SK-N-SH (cell line): ENCODE measurements around the gene BOD1. TPM values are rescaled to one million over a fixed set of nuclear protein-coding genes. Genes with fewer than 3 reads are reported as not detected.
A peak's percentile ranks its signal among the peaks of the same experiment; 100 is the strongest.

Experiments used
- CTCF ChIA-PET: fragments of 300-600, 350-600 bp; formaldehyde crosslinking; extraction: SDS; loops from one replicate; lab custom pipeline; 2021; lab: Yijun Ruan, JAX
- POLR2A ChIA-PET: fragments of 350-600 bp; sonication (Branson Sonifier 250); formaldehyde crosslinking; extraction: SDS; loops from one replicate; lab custom pipeline; 2020; ENCODE audit warnings: antibody characterized with exemption, inconsistent platforms; lab: Yijun Ruan, JAX
- DNase-seq: peaks from one replicate; pipeline ENCODE4 v3.0.0; 2012
- H2AFZ ChIP-seq: fragments of 200-600 bp; sonication (generic); 2 replicates; pipeline ENCODE4 v1.8.1; 2016; ENCODE audit warnings: antibody characterized with exemption, mild to moderate bottlenecking, low read depth
- H3F3A ChIP-seq: fragments of 200-600 bp; sonication (generic); replicated peaks from 2 replicates; pipeline ENCODE3; 2016; ENCODE audit warnings: antibody characterized with exemption, mild to moderate bottlenecking; ENCODE audit not compliant: insufficient read depth
- H3K27ac ChIP-seq, 2 experiments: fragments of 200-500 bp in 1 of 2; fragments of 200-600 bp in 1 of 2; sonication (Bioruptor generic) in 1 of 2; sonication (generic), shearing (Covaris generic) in 1 of 2; 2 replicates each; pipeline versions ENCODE4 v1.5.1 to v1.6.1; 2014 to 2016; ENCODE audit warnings: low read depth in 2 of 2, inconsistent platforms in 1 of 2, low read length in 1 of 2, mild to moderate bottlenecking in 1 of 2, mixed read lengths in 1 of 2
- H3K27me3 ChIP-seq: fragments of 200-600 bp; sonication (generic), shearing (Covaris generic); 2 replicates; pipeline ENCODE4 v1.6.1; 2016; ENCODE audit warnings: mixed run types; ENCODE audit not compliant: insufficient read depth
- H3K36me3 ChIP-seq, 2 experiments: fragments of 200-500 bp in 1 of 2; fragments of 200-600 bp in 1 of 2; sonication (Bioruptor generic) in 1 of 2; sonication (generic) in 1 of 2; replicated peaks in 1 of 2; 2 replicates each; pipeline versions ENCODE3 to v1.5.1; 2014 to 2016; ENCODE audit warnings: low read length in 1 of 2, mild to moderate bottlenecking in 1 of 2; ENCODE audit not compliant: insufficient read depth in 2 of 2, control insufficient read depth in 1 of 2
- H3K4me1 ChIP-seq, 2 experiments: fragments of 200-500 bp in 1 of 2; fragments of 200-600 bp in 1 of 2; sonication (Bioruptor generic) in 1 of 2; sonication (generic), shearing (Covaris generic) in 1 of 2; 2 replicates each; pipeline versions ENCODE4 v1.5.1 to v1.6.1; 2014 to 2016; ENCODE audit warnings: low read depth in 1 of 2, low read length in 1 of 2, mixed run types in 1 of 2; ENCODE audit not compliant: insufficient read depth in 2 of 2, control insufficient read depth in 1 of 2
- H3K4me2 ChIP-seq: fragments of 200-600 bp; sonication (generic), shearing (Covaris generic); 2 replicates; pipeline ENCODE4 v1.6.1; 2017; ENCODE audit warnings: mixed run types
- H3K4me3 ChIP-seq, 2 experiments: fragments of 200-500 bp in 1 of 2; fragments of 200-600 bp in 1 of 2; sonication (Bioruptor generic) in 1 of 2; sonication (generic), shearing (Covaris generic) in 1 of 2; 2 replicates each; pipeline versions ENCODE4 v1.5.1 to v1.8.1; 2014 to 2016; ENCODE audit warnings: low read depth in 2 of 2, inconsistent platforms in 1 of 2, low read length in 1 of 2, mild to moderate bottlenecking in 1 of 2, mixed read lengths in 1 of 2, moderate library complexity in 1 of 2
- H3K79me2 ChIP-seq: fragments of 200-600 bp; sonication (generic); 2 replicates; pipeline ENCODE4 v1.8.1; 2017; ENCODE audit warnings: mild to moderate bottlenecking; ENCODE audit not compliant: insufficient read depth
- H3K9ac ChIP-seq: fragments of 200-600 bp; sonication (generic); 2 replicates; pipeline ENCODE4 v1.6.1; 2017; ENCODE audit warnings: mixed run types
- H3K9me2 ChIP-seq: fragments of 200-600 bp; sonication (generic); 2 replicates; pipeline ENCODE4 v1.6.1; 2017; ENCODE audit warnings: mixed run types
- H3K9me3 ChIP-seq: fragments of 200-600 bp; sonication (generic); 2 replicates; pipeline ENCODE4 v1.6.1; 2017; ENCODE audit warnings: mixed run types, mild to moderate bottlenecking, moderate library complexity
- H4K20me1 ChIP-seq: fragments of 200-600 bp; sonication (generic); 2 replicates; pipeline ENCODE4 v1.6.1; 2017; ENCODE audit warnings: mild to moderate bottlenecking, mixed run types; ENCODE audit not compliant: insufficient read depth
- CTCF ChIP-seq: fragments of 200-600 bp; sonication (generic); IDR thresholded peaks from 2 replicates; pipeline ENCODE4 v1.6.1; 2017; ENCODE audit warnings: antibody characterized with exemption, mild to moderate bottlenecking, moderate library complexity
- ELF1 ChIP-seq: IDR thresholded peaks from 2 replicates; pipeline ENCODE4 v1.4.0; 2012
- EZH2phosphoT487 ChIP-seq: fragments of 200-600 bp; sonication (generic); IDR thresholded peaks from 2 replicates; pipeline ENCODE4 v1.6.1; 2017; ENCODE audit warnings: low read depth, mixed run types, mild to moderate bottlenecking, antibody characterized with exemption, moderate library complexity, borderline replicate concordance
- FOSL2 ChIP-seq: IDR thresholded peaks from 2 replicates; pipeline ENCODE4 v1.4.0; 2012; ENCODE audit warnings: low read depth, mild to moderate bottlenecking, moderate library complexity, borderline replicate concordance
- FOXJ3 ChIP-seq: sonication (generic); formaldehyde crosslinking; IDR thresholded peaks from 2 replicates; pipeline ENCODE4 v1.5.1; 2020; ENCODE audit warnings: mild to moderate bottlenecking, missing genetic modification reagents
- FOXM1 ChIP-seq: IDR thresholded peaks from 2 replicates; pipeline ENCODE4 v1.4.0; 2012; ENCODE audit warnings: low read depth, mild to moderate bottlenecking
- GABPA ChIP-seq: IDR thresholded peaks from 2 replicates; pipeline ENCODE4 v1.4.0; 2012; ENCODE audit warnings: low read depth, mild to moderate bottlenecking
- IRF3 ChIP-seq: fragments of 150-350 bp; IDR thresholded peaks from 2 replicates; pipeline ENCODE4 v1.6.1; 2016; ENCODE audit warnings: mild to moderate bottlenecking, low read depth, low read length
- MEF2A ChIP-seq: IDR thresholded peaks from 2 replicates; pipeline ENCODE4 v1.4.0; 2012; ENCODE audit warnings: low read depth, borderline replicate concordance
- MXI1 ChIP-seq: IDR thresholded peaks from 2 replicates; pipeline ENCODE4 v1.6.1; 2012; ENCODE audit warnings: mild to moderate bottlenecking, low read depth, low read length, improper control_type of control experiment
- NFIC ChIP-seq: IDR thresholded peaks from 2 replicates; pipeline ENCODE4 v1.4.0; 2012; ENCODE audit warnings: borderline replicate concordance
- PBX3 ChIP-seq: IDR thresholded peaks from 2 replicates; pipeline ENCODE4; 2012
- RAD21 ChIP-seq: IDR thresholded peaks from 2 replicates; pipeline ENCODE4 v1.6.1; 2012; ENCODE audit warnings: mild to moderate bottlenecking, low read length
- RCOR1 ChIP-seq: fragments of 150-350 bp; IDR thresholded peaks from 2 replicates; pipeline ENCODE4 v1.6.1; 2017; ENCODE audit warnings: antibody characterized with exemption, low read length
- RFX5 ChIP-seq: IDR thresholded peaks from 2 replicates; pipeline ENCODE4 v1.6.1; 2012; ENCODE audit warnings: mild to moderate bottlenecking, improper control_type of control experiment, low read length
- SIN3A ChIP-seq: IDR thresholded peaks from 2 replicates; pipeline ENCODE4 v1.6.1; 2012; ENCODE audit warnings: low read depth, mild to moderate bottlenecking, low read length, moderate library complexity, borderline replicate concordance
- TAF1 ChIP-seq: IDR thresholded peaks from 2 replicates; pipeline ENCODE4 v1.6.1; 2012; ENCODE audit warnings: low read depth, mild to moderate bottlenecking, low read length, moderate library complexity, borderline replicate concordance
- TEAD4 ChIP-seq: IDR thresholded peaks from 2 replicates; pipeline ENCODE4 v1.4.0; 2012; ENCODE audit warnings: mild to moderate bottlenecking, borderline replicate concordance; ENCODE audit not compliant: insufficient read depth
- USF1 ChIP-seq: IDR thresholded peaks from 2 replicates; pipeline ENCODE4 v1.4.0; 2012; ENCODE audit warnings: low read depth, borderline replicate concordance
- USF2 ChIP-seq: fragments of 150-350 bp; IDR thresholded peaks from 2 replicates; pipeline ENCODE4 v1.6.1; 2017; ENCODE audit warnings: antibody characterized with exemption, low read length, low read depth, borderline replicate concordance
- WGBS: methylation state at CpG from one replicate; pipeline ENCODE4 v1.1.6; 2017; ENCODE audit warnings: low lambda C conversion rate; 5-methylcytosine and 5-hydroxymethylcytosine counted together
- polyA plus RNA-seq, 3 experiments: library from polyadenylated mRNA; depleted of rRNA; stranded (reverse); fragments of >200 nt; gene quantifications; 2 replicates each; pipeline ENCODE4 v1.2.3, GENCODE V29; 2012

Gene BOD1
- polyA plus RNA-seq, 1 of the 3 experiments (the other 2 are of a cell fraction): 45.3 TPM

- no peak for TF ChIP-seq NFIC
- TF ChIP-seq FOXJ3 (CRISPR knock-in tag): no peak
- TF ChIP-seq FOXM1: no peak
- no peak for TF ChIP-seq IRF3
- no peak for DNase-seq
- Histone ChIP-seq H3K4me3 (no peak overlapping the region), H4K20me1 (no peaks in the 10 kb centered on the region), H2AFZ (no peak overlapping the region), H3K9me2 (no peaks in the 10 kb centered on the region), H3K79me2 (no peaks in the 10 kb centered on the region), H3K36me3 (no peaks in the 10 kb centered on the region), H3K9me3 (peaks cover 4% of the 10 kb centered on the region; the same call in 1 of the 2 replicates), H3K4me1 (no peaks in the 10 kb centered on the region), H3K27me3 (no peaks in the 10 kb centered on the region), H3K4me2 (no peak overlapping the region), H3K27ac (no peak overlapping the region), H3F3A (no peaks in the 10 kb centered on the region), H3K9ac (no peak overlapping the region)
- CTCF ChIA-PET: interaction anchor here (0.8 to 2.2 kb wide), 4 partner anchors 9 to 23 kb away, joined by 3 to 6 read pairs (median 5); no protein-coding TSS in a partner anchor
- 96% methylated on average over 2 of the region's 3 CpGs for WGBS
- POLR2A ChIA-PET: no interaction called here
These were observed 22.4 kb downstream of the BOD1 start for GRCh38 chr5:173594061-173594460.

- POLR2A ChIA-PET: no interaction called here
- no peak overlapping the region for H3K4me3 ChIP-seq
- CTCF ChIA-PET: interaction anchor here (0.8 to 3.1 kb wide), 8 partner anchors 10 to 725 kb away, joined by 3 to 23 read pairs (median 6); partner anchors contain the start of gene BOD1
- no peaks in the 10 kb centered on the region for H4K20me1 ChIP-seq
- H3K36me3 ChIP-seq: no peaks in the 10 kb centered on the region
- H2AFZ ChIP-seq: no peak overlapping the region
- H3K27me3 ChIP-seq: no peaks in the 10 kb centered on the region
- H3K9me3 ChIP-seq: peaks cover 4% of the 10 kb centered on the region; the same call in 1 of the 2 replicates
- WGBS: 33% methylated on average over 2 of the region's 2 CpGs
- DNase-seq: peak; percentile 35
- no peaks in the 10 kb centered on the region for H3K79me2 ChIP-seq
- H3K9me2 ChIP-seq: no peaks in the 10 kb centered on the region
- no peak overlapping the region for H3K9ac ChIP-seq
- H3F3A ChIP-seq: no peaks in the 10 kb centered on the region
- no peak overlapping the region for H3K4me2 ChIP-seq
- H3K4me1 ChIP-seq: no peaks in the 10 kb centered on the region
- H3K27ac ChIP-seq: no peak overlapping the region
- TF ChIP-seq USF2: no peak
- no peak for TF ChIP-seq RFX5
- no peak for TF ChIP-seq TEAD4
- no peak; the same call in 1 of the 2 replicates for TF ChIP-seq RAD21
- no peak for TF ChIP-seq ELF1
- no peak for TF ChIP-seq SIN3A
- no peak for TF ChIP-seq PBX3
- no peak for TF ChIP-seq MEF2A
- no peak for TF ChIP-seq USF1
- TF ChIP-seq IRF3: no peak
- no peak for TF ChIP-seq GABPA
- TF ChIP-seq FOSL2: no peak
- TF ChIP-seq EZH2phosphoT487: no peak
- TF ChIP-seq CTCF: peak; percentile 64
- TF ChIP-seq MXI1: no peak
- TF ChIP-seq TAF1: no peak
- no peak for TF ChIP-seq RCOR1
These were observed 24.3 kb downstream of the BOD1 start for GRCh38 chr5:173592050-173592669.
